HepG2 (cell line): Measurements from ENCODE around the gene THSD8. TPM values are rescaled to one million over a fixed set of nuclear protein-coding genes. Genes with fewer than 3 reads are reported as not detected.
A peak's percentile ranks its signal among the peaks of the same experiment; 100 is the strongest.

ENCODE experiments used
- ATAC-seq: fragments of 200-7000 bp; cut with Tn5 transposase; 3 replicates; pipeline ENCODE4 v1.9.1; 2020; ENCODE audit warnings: mild to moderate bottlenecking, moderate library complexity
- BruUV-seq: library from RNA; stranded (reverse); fragments of 400-500 nt; replicated peaks from 2 replicates; lab custom pipeline; 2021; lab: Mats Ljungman, UMichigan
- CTCF ChIA-PET: fragments of 300-600 bp; formaldehyde crosslinking; extraction: SDS; loops from one replicate; lab custom pipeline; 2021; ENCODE audit warnings: low total read pairs, inconsistent platforms, low intra/inter-chr PET ratio; lab: Yijun Ruan, JAX
- POLR2A ChIA-PET: fragments of 350-600 bp; sonication (Branson Sonifier 250); formaldehyde crosslinking; loops from one replicate; lab custom pipeline; 2020; ENCODE audit warnings: antibody characterized with exemption, inconsistent platforms; lab: Yijun Ruan, JAX
- DNase-seq: peaks from one replicate; pipeline ENCODE4 v3.0.0-alpha.2; 2015; ENCODE audit warnings: low spot score
- FAIRE-seq: peaks from 3 replicates; lab custom pipeline; 2011; peaks lifted over from hg19 to GRCh38; lab: Jason Lieb, UNC
- H2AFZ ChIP-seq: one replicate; pipeline ENCODE4 v1.6.1; 2011; ENCODE audit warnings: low read length, inconsistent platforms
- H3K27ac ChIP-seq: fragments of 300-600 bp; 3 replicates; pipeline ENCODE4 v1.8.0; 2011; ENCODE audit warnings: mixed run types, mild to moderate bottlenecking, mixed read lengths, low read length, inconsistent platforms; ENCODE audit not compliant: insufficient read depth; ENCODE audit errors: extremely low read length
- H3K27me3 ChIP-seq, 2 experiments: fragments of 200-600 bp in 1 of 2; 2 replicates in 1 of 2; 3 replicates in 1 of 2; pipeline versions ENCODE4 v1.6.0 to v1.8.0; 2011; ENCODE audit warnings: low read length in 2 of 2, mild to moderate bottlenecking in 2 of 2, moderate library complexity in 2 of 2, inconsistent platforms in 1 of 2; ENCODE audit not compliant: insufficient read depth in 2 of 2, control insufficient read depth in 1 of 2
- H3K36me3 ChIP-seq, 2 experiments: fragments of 200-600 bp in 1 of 2; replicated peaks in 1 of 2; 2 replicates in 1 of 2; 3 replicates in 1 of 2; pipeline versions ENCODE4 v1.5.1 to v1.8.0; 2011; ENCODE audit warnings: low read length in 2 of 2, inconsistent platforms in 1 of 2; ENCODE audit not compliant: insufficient read depth in 2 of 2, control insufficient read depth in 1 of 2
- H3K4me1 ChIP-seq: 2 replicates; pipeline ENCODE4 v1.5.1; 2012; ENCODE audit warnings: low read length, inconsistent platforms; ENCODE audit not compliant: insufficient read depth
- H3K4me2 ChIP-seq: 2 replicates; pipeline ENCODE4 v1.6.0; 2011; ENCODE audit warnings: low read depth, low read length, inconsistent platforms
- H3K4me3 ChIP-seq, 3 experiments: fragments of 200-600 bp in 1 of 3; sonication (generic), shearing (Covaris generic) in 1 of 3; replicated peaks in 1 of 3; 2 replicates each; pipeline ENCODE4 v1.5.1; 2011 to 2016; ENCODE audit warnings: low read length in 3 of 3, inconsistent platforms in 2 of 3, low read depth in 2 of 3, mild to moderate bottlenecking in 2 of 3, control low read depth in 1 of 3, mixed read lengths in 1 of 3; ENCODE audit not compliant: insufficient read depth in 1 of 3
- H3K79me2 ChIP-seq: one replicate; pipeline ENCODE4 v1.6.1; 2011; ENCODE audit warnings: low read length, inconsistent platforms; ENCODE audit not compliant: insufficient read depth
- H3K9ac ChIP-seq: 2 replicates; pipeline ENCODE4 v1.6.0; 2011; ENCODE audit warnings: mild to moderate bottlenecking, low read depth, low read length, inconsistent platforms; ENCODE audit not compliant: insufficient read depth
- H3K9me3 ChIP-seq: 2 replicates; pipeline ENCODE4 v1.5.1; 2012; ENCODE audit warnings: mild to moderate bottlenecking, low read length
- H4K20me1 ChIP-seq: 2 replicates; pipeline ENCODE4 v1.6.0; 2011; ENCODE audit warnings: inconsistent platforms, mild to moderate bottlenecking, low read length, moderate library complexity; ENCODE audit not compliant: insufficient read depth
- ARHGAP35 ChIP-seq: sonication (generic); formaldehyde crosslinking; IDR thresholded peaks from 2 replicates; pipeline ENCODE4 v1.9.0; 2022; ENCODE audit warnings: mild to moderate bottlenecking, inconsistent platforms, moderate library complexity, missing genetic modification reagents, borderline replicate concordance
- FOXC1 ChIP-seq: sonication (generic); formaldehyde crosslinking; IDR thresholded peaks from 2 replicates; pipeline ENCODE4 v1.8.0; 2022; ENCODE audit warnings: mild to moderate bottlenecking, missing genetic modification reagents, borderline replicate concordance
- FOXK1 ChIP-seq: sonication (generic); formaldehyde crosslinking; IDR thresholded peaks from 2 replicates; pipeline ENCODE4 v1.4.0; 2020; ENCODE audit warnings: low read depth, missing genetic modification reagents, borderline replicate concordance
- FOXP1 ChIP-seq, 2 experiments: fragments of 450-650 bp in 1 of 2; IDR thresholded peaks; 2 replicates each; pipeline ENCODE4 v1.6.1; 2017 to 2018; ENCODE audit warnings: antibody characterized with exemption in 1 of 2
- GTF2F1 ChIP-seq: fragments of 150-350 bp; IDR thresholded peaks from 2 replicates; pipeline ENCODE4 v1.6.1; 2014; ENCODE audit warnings: low read length
- HBP1 ChIP-seq: IDR thresholded peaks from 2 replicates; pipeline ENCODE4 v1.6.1; 2016; ENCODE audit warnings: low read depth, control low read depth
- RFX3 ChIP-seq: IDR thresholded peaks from 2 replicates; pipeline ENCODE4 v1.6.1; 2016; ENCODE audit warnings: missing biosample characterization, missing genetic modification reagents
- SIN3A ChIP-seq: IDR thresholded peaks from 2 replicates; pipeline ENCODE4 v1.6.1; 2011; ENCODE audit warnings: low read depth, mild to moderate bottlenecking, control low read depth, low read length, borderline replicate concordance
- SP1 ChIP-seq, 2 experiments: fragments of 450-650 bp in 1 of 2; sonication (generic) in 1 of 2; formaldehyde crosslinking in 1 of 2; IDR thresholded peaks; 2 replicates each; pipeline versions ENCODE4 v1.4.0 to v1.6.1; 2016 to 2020; ENCODE audit warnings: missing genetic modification reagents in 1 of 2
- TAF1 ChIP-seq: sonication (generic); formaldehyde crosslinking; IDR thresholded peaks from 2 replicates; pipeline ENCODE4 v1.4.0; 2020; ENCODE audit warnings: missing genetic modification reagents
- TERF1 ChIP-seq: sonication (generic); formaldehyde crosslinking; IDR thresholded peaks from 2 replicates; pipeline ENCODE4 v1.8.0; 2022; ENCODE audit warnings: mild to moderate bottlenecking, missing genetic modification reagents, moderate library complexity
- TFAP4 ChIP-seq: sonication (generic); IDR thresholded peaks from 2 replicates; pipeline ENCODE4 v1.6.1; 2016; ENCODE audit warnings: low read depth, borderline replicate concordance
- TFDP1 ChIP-seq: IDR thresholded peaks from 2 replicates; pipeline ENCODE4 v1.6.1; 2016; ENCODE audit warnings: missing compliant biosample characterization, missing genetic modification reagents, borderline replicate concordance
- YY1 ChIP-seq: IDR thresholded peaks from 2 replicates; pipeline ENCODE4 v1.6.1; 2011; ENCODE audit warnings: low read length, low read depth, moderate library complexity, mild to moderate bottlenecking; ENCODE audit not compliant: insufficient read depth, insufficient replicate concordance
- ZFP36L2 ChIP-seq: sonication (generic); formaldehyde crosslinking; IDR thresholded peaks from 2 replicates; pipeline ENCODE4 v1.4.0; 2020; ENCODE audit warnings: missing genetic modification reagents
- ZNF550 ChIP-seq: sonication (generic); formaldehyde crosslinking; IDR thresholded peaks from 2 replicates; pipeline ENCODE4 v1.4.0; 2020; ENCODE audit warnings: mild to moderate bottlenecking, missing genetic modification reagents, borderline replicate concordance
- ZNF607 ChIP-seq: sonication (generic); formaldehyde crosslinking; IDR thresholded peaks from 2 replicates; pipeline ENCODE4 v1.5.1; 2020; ENCODE audit warnings: missing genetic modification reagents, mild to moderate bottlenecking, borderline replicate concordance
- ZNF792 ChIP-seq: IDR thresholded peaks from 2 replicates; pipeline ENCODE4 v1.6.1; 2016
- WGBS: methylation state at CpG from one replicate; pipeline ENCODE4 v1.1.6; 2017; ENCODE audit warnings: low lambda C conversion rate; 5-methylcytosine and 5-hydroxymethylcytosine counted together
- in situ Hi-C: cut with HindIII; loops from 2 replicates; pipeline ENCODE4 v1.10.0; 2017; ENCODE audit warnings: low pct_unique_long_range_greater_than_20kb; ENCODE audit not compliant: extremely low pct_ligation_motif_present
- intact Hi-C: fragments of 100-400 bp; cut with micrococcal nuclease; formaldehyde crosslinking; loops from one replicate; pipeline ENCODE4 v1.10.0; 2022; ENCODE audit not compliant: unreplicated experiment
- polyA plus RNA-seq, 8 experiments: library from polyadenylated mRNA; depleted of rRNA in 3 of 8; stranded (reverse) in 7 of 8; unstranded in 1 of 8; fragments of >200 nt; fragmentation: Illumina TruSeq in 4 of 8; extraction: Trizol in 4 of 8; gene quantifications; 2 replicates each; pipeline versions ENCODE4 v1.2.1 to v1.2.3, GENCODE V29; 2011 to 2016; ENCODE audit warnings: low read depth in 4 of 8, missing spikeins in 1 of 8, mixed read lengths in 1 of 8; ENCODE audit not compliant: insufficient read depth in 1 of 8
- total RNA-seq, 5 experiments: library from RNA; depleted of rRNA; stranded (reverse); fragments of >200 nt; fragmentation: Illumina TruSeq; extraction: Trizol; gene quantifications; 2 replicates each; pipeline ENCODE4 v1.2.3, GENCODE V29; 2016; ENCODE audit warnings: low read depth in 1 of 5

The THSD8 gene
- total and polyA plus RNA-seq, 2 of the 13 experiments (the other 11 are each of a cell fraction or from before 2014, with no cell fraction given): 4.8 to 14.9 TPM

- WGBS: 0% methylated on average over 6 of the region's 73 CpGs
- ChIA-PET POLR2A (interaction anchor here (0.7 to 3.9 kb wide), 16 partner anchors 9 to 326 kb away, joined by 3 to 124 read pairs (median 12); partner anchors contain the start of genes GCDH, GET3, HOOK2 and MAN2B1), CTCF (interaction anchor here (0.7 to 0.8 kb wide), 2 partner anchors 14 to 115 kb away, joined by 3 read pairs; no protein-coding TSS in a partner anchor)
- H3K27me3 ChIP-seq: no peaks in the 10 kb centered on the region
- H4K20me1 ChIP-seq: no peaks in the 10 kb centered on the region
- intact Hi-C loops (no loop called here), in situ Hi-C loops (no loop called here)
- no peaks in the 10 kb centered on the region for H3K9me3 ChIP-seq
- peak within 1 kb of the TSS; percentile 99 for H3K4me2 ChIP-seq
- FAIRE-seq (peak; percentile 56), ATAC-seq (peak; percentile 70), DNase-seq (peak; percentile 88)
- peaks cover 60% of the 10 kb centered on the region for H3K4me1 ChIP-seq
- H3K79me2 ChIP-seq: peaks cover 8% of the 10 kb centered on the region
- peak within 1 kb of the TSS; percentile 89 for H3K9ac ChIP-seq
- H3K4me3 ChIP-seq: peak within 1 kb of the TSS; percentile 77 to 87 (median 78)
- BruUV-seq: TSS peak; percentile 81
- H3K27ac ChIP-seq: peak within 1 kb of the TSS; percentile 81
- no peak within 1 kb of the TSS for H2AFZ ChIP-seq
- no peaks in the 10 kb centered on the region for H3K36me3 ChIP-seq
- TF ChIP-seq HBP1 (CRISPR knock-in tag): no peak
- TF ChIP-seq TAF1: peak; percentile 99
- TF ChIP-seq SP1 (IDR thresholded peaks at IDR 0.05): no peak
- TF ChIP-seq SP1 (CRISPR knock-in tag; IDR thresholded peaks at IDR 0.05): peak; percentile 54; the same call in 1 of the 2 replicates
- TF ChIP-seq ZNF607: peak; percentile 61; the same call in 1 of the 2 replicates
- TF ChIP-seq FOXK1 (CRISPR knock-in tag): peak; percentile 99
- no peak; the same call in 1 of the 2 replicates for TF ChIP-seq RFX3 (CRISPR knock-in tag)
- TF ChIP-seq ZFP36L2 (CRISPR knock-in tag): peak; percentile 57; the same call in 1 of the 2 replicates
- TF ChIP-seq FOXC1 (CRISPR knock-in tag): peak; percentile 56; the same call in 1 of the 2 replicates
- TF ChIP-seq YY1: peak; percentile 48
- peak; percentile 96 for TF ChIP-seq ZNF792 (CRISPR knock-in tag)
- 0 out of 2 replicates have a peak, but pooled peaks have one; percentile 78 for TF ChIP-seq GTF2F1
- no peak for TF ChIP-seq FOXP1 (IDR thresholded peaks at IDR 0.05)
- peak; percentile 69 for TF ChIP-seq FOXP1 (CRISPR knock-in tag; IDR thresholded peaks at IDR 0.05)
- peak; percentile 55; the same call in 1 of the 2 replicates for TF ChIP-seq TFAP4
- TF ChIP-seq TFDP1 (CRISPR knock-in tag): peak; percentile 77; the same call in 1 of the 2 replicates
- TF ChIP-seq TERF1: 0 out of 2 replicates have a peak, but pooled peaks have one; percentile 67
- peak; percentile 78 for TF ChIP-seq SIN3A
- TF ChIP-seq ARHGAP35 (CRISPR knock-in tag): no peak
- no peak; the same call in 1 of the 2 replicates for TF ChIP-seq ZNF550 (CRISPR knock-in tag)
Observed at GRCh38 chr19:12791345-12792050, 10.4 kb upstream of the THSD8 start, which contains the start of gene JUNB. JUNB (plus strand) TSS chr19:12791486; CDS start chr19:12791772, 286 bp downstream.
